Right atrium auricular region (tissue), 2 donors: ENCODE results near the gene C1orf105. TPM values are rescaled to one million over a fixed set of nuclear protein-coding genes. Genes with fewer than 3 reads are reported as not detected.

Experiments used
- DNase-seq: peaks from one replicate; pipeline ENCODE4 v3.0.0-alpha.2; 2019; ENCODE audit warnings: low spot score
- H3K27ac ChIP-seq, 2 donors: fragments of 200-600 bp; sonication (generic); 1 replicate in 1 of 2; 2 replicates in 1 of 2; pipeline ENCODE4 v1.5.1; 2016 to 2019
- H3K27me3 ChIP-seq, 2 donors: fragments of 200-600 bp; sonication (generic); one replicate each; pipeline versions ENCODE4 v1.5.1 to v1.6.0; 2017 to 2019
- H3K36me3 ChIP-seq: fragments of 200-600 bp; sonication (generic); one replicate; pipeline ENCODE4 v1.5.1; 2016
- H3K4me1 ChIP-seq, 2 donors: fragments of 200-600 bp; sonication (generic); one replicate each; pipeline versions ENCODE4 v1.5.1 to v1.6.0; 2017 to 2019
- H3K4me3 ChIP-seq, 2 donors: fragments of 200-600 bp; sonication (generic); 1 replicate in 1 of 2; 2 replicates in 1 of 2; pipeline ENCODE4 v1.5.1; 2017 to 2019; ENCODE audit warnings: mild to moderate bottlenecking in 1 of 2, moderate library complexity in 1 of 2
- H3K9me3 ChIP-seq, 2 donors: fragments of 200-600 bp; sonication (generic); one replicate each; pipeline ENCODE4 v1.5.1; 2019
- CTCF ChIP-seq, 2 donors: fragments of 200-600 bp; sonication (generic); IDR thresholded peaks; one replicate each; pipeline ENCODE4 v1.5.1; 2019; ENCODE audit warnings: antibody characterized with exemption in 2 of 2
- total RNA-seq, 2 donors: library from RNA; depleted of rRNA; stranded (reverse); fragments of >200 nt; gene quantifications; one replicate each; pipeline ENCODE4 v1.1.0, GENCODE V29; 2016

C1orf105 gene
- total RNA-seq, 2 donors from 2014 or later = 3.3 to 18.0 TPM

- no peak overlapping the region for H3K4me3 ChIP-seq
- TF ChIP-seq CTCF (IDR thresholded peaks at IDR 0.05) = no peak
- no peak for DNase-seq
- no peaks in the 10 kb centered on the region for H3K36me3 ChIP-seq
- no peak overlapping the region for H3K27ac ChIP-seq
- no peaks in the 10 kb centered on the region for H3K4me1 ChIP-seq
- no peaks in the 10 kb centered on the region for H3K9me3 ChIP-seq
- H3K27me3 ChIP-seq = no peaks in the 10 kb centered on the region
These were observed 49.7 kb downstream of the C1orf105 start for GRCh38 chr1:172470149-172470548.

GRCh38 chr1:172471666-172472065 lies 51.2 kb downstream of the C1orf105 start:
- no peak for TF ChIP-seq CTCF (IDR thresholded peaks at IDR 0.05)
- H3K4me1 ChIP-seq = no peaks in the 10 kb centered on the region
- DNase-seq = no peak
- H3K36me3 ChIP-seq = no peaks in the 10 kb centered on the region
- no peak overlapping the region for H3K27ac ChIP-seq
- H3K27me3 ChIP-seq = no peaks in the 10 kb centered on the region
- no peak overlapping the region for H3K4me3 ChIP-seq
- H3K9me3 ChIP-seq = no peaks in the 10 kb centered on the region

DNA sequence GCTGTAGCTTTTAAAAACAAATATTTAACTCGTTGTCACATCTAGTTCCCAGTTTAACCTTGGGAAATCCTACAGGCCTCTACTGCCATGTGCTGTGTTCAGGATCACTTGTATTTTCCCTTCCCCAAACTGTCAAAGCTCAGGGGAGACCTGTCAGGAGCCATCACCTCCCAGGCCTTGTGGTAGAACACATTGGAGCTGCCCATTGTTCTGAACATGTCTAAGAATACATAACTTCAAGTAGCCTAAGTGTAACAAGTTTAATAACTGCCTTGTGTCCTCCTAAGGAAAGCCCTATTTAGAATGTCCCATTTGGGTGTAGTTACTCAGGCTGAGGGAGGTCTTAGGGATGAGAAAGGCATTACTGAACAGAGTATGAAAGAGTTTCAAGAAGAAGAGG lies 52.0 kb downstream of the C1orf105 start:
- H3K27ac ChIP-seq = no peak overlapping the region
- no peaks in the 10 kb centered on the region for H3K4me1 ChIP-seq
- H3K9me3 ChIP-seq = no peaks in the 10 kb centered on the region
- no peaks in the 10 kb centered on the region for H3K36me3 ChIP-seq
- no peak overlapping the region for H3K4me3 ChIP-seq
- no peak for TF ChIP-seq CTCF (IDR thresholded peaks at IDR 0.05)
- no peaks in the 10 kb centered on the region for H3K27me3 ChIP-seq
- no peak for DNase-seq

GRCh38 chr1:172473302-172473701 lies 52.8 kb downstream of the C1orf105 start:
- TF ChIP-seq CTCF (IDR thresholded peaks at IDR 0.05) = no peak
- no peaks in the 10 kb centered on the region for H3K36me3 ChIP-seq

DNA sequence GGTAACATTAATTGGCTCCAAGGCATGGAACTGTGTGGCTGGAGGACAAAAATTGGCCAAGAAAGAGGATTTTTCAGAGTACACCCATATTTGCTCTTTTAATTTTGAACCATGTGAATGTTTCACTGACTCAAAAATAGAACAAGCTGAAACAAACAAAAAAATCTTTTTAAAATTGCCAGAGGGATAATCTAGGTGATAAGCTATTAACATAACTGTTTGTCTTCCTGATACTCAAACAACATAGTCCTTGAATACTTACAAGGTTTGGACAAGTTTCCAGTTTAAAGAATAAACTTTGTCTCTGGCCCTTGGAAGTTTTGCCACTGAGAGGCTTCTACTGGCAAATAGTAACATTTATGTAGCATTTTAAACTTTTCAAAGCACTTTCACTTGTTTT lies 53.4 kb downstream of the C1orf105 start:
- TF ChIP-seq CTCF (IDR thresholded peaks at IDR 0.05) = no peak
- no peak overlapping the region for H3K27ac ChIP-seq

More at GRCh38 chr1:172473302-172473701, 52.8 kb downstream of the C1orf105 start:
- Histone ChIP-seq H3K4me3 (no peak overlapping the region), H3K9me3 (no peaks in the 10 kb centered on the region), H3K4me1 (no peaks in the 10 kb centered on the region), H3K27me3 (no peaks in the 10 kb centered on the region), H3K27ac (no peak overlapping the region)
- no peak for DNase-seq

DNA sequence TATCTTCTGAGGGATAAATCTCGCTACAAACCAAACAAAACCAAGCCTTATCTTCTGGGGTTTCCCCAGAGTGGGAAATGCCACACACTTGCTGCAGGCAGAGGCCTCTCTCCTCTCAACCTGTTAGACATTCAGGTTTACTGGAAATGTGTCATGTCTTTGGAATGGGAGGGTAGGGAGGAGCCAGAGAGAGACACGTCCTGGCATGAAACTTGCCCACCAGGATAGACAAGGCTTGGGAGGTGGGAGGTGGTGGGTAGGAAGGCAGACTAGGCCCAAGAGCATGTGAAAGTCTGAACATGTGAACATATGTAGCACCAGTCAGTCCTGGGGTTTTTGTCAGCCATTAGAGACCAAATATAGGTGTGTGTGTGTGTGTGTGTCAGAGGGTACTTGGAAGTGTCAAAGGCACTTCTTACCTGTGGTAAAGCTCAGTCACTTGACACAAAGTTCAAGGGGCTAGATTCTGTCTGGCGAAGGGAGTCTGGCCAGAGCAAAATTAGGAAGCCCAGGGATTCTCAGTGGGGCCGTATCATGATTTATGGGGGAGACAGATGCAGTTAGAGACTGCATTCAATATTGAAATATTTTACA lies 55.8 kb downstream of the C1orf105 start:
- Histone ChIP-seq H3K9me3 (no peaks in the 10 kb centered on the region), H3K27ac (no peak overlapping the region), H3K4me1 (no peaks in the 10 kb centered on the region), H3K4me3 (no peak overlapping the region), H3K27me3 (no peaks in the 10 kb centered on the region), H3K36me3 (no peaks in the 10 kb centered on the region)
- DNase-seq = no peak
- no peak for TF ChIP-seq CTCF (IDR thresholded peaks at IDR 0.05)

More for the DNA sequence above, 53.4 kb downstream of the C1orf105 start:
- DNase-seq = no peak
- Histone ChIP-seq H3K9me3 (no peaks in the 10 kb centered on the region), H3K27me3 (no peaks in the 10 kb centered on the region), H3K36me3 (no peaks in the 10 kb centered on the region), H3K4me3 (no peak overlapping the region), H3K4me1 (no peaks in the 10 kb centered on the region)
